ENCODE results near the gene CSNK1E. TPM values are rescaled to one million over a fixed set of nuclear protein-coding genes. Genes with fewer than 3 reads are reported as not detected.

The CSNK1E gene
- total and polyA plus RNA-seq, 7 donors = 33.4 to 193 (median 50.1) TPM

GRCh38 chr22:38350444-38351359, 33.5 kb upstream of the CSNK1E start:
- no peak for ATAC-seq
- H3K4me3 ChIP-seq = no peak overlapping the region
- peaks cover 2% of the 10 kb centered on the region for H3K4me1 ChIP-seq
- peaks cover 0 to 16% (median 6%) of the 10 kb centered on the region in 3 donors for H3K27me3 ChIP-seq (ENCODE audit: insufficient read depth in 3 of 3, low read length in 2 of 3)
- WGBS, 3 donors = 73 to 83% (median 74%) methylated on average over 9 of the region's 9 CpGs
- no peak for DNase-seq
- peaks cover 0 to 13% of the 10 kb centered on the region in 2 donors for H3K36me3 ChIP-seq (ENCODE audit: insufficient read depth in 1 of 2, low read depth in 1 of 2)
- TF ChIP-seq, protein P1, sequence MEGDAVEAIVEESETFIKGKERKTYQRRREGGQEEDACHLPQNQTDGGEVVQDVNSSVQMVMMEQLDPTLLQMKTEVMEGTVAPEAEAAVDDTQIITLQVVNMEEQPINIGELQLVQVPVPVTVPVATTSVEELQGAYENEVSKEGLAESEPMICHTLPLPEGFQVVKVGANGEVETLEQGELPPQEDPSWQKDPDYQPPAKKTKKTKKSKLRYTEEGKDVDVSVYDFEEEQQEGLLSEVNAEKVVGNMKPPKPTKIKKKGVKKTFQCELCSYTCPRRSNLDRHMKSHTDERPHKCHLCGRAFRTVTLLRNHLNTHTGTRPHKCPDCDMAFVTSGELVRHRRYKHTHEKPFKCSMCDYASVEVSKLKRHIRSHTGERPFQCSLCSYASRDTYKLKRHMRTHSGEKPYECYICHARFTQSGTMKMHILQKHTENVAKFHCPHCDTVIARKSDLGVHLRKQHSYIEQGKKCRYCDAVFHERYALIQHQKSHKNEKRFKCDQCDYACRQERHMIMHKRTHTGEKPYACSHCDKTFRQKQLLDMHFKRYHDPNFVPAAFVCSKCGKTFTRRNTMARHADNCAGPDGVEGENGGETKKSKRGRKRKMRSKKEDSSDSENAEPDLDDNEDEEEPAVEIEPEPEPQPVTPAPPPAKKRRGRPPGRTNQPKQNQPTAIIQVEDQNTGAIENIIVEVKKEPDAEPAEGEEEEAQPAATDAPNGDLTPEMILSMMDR (IDR thresholded peaks at IDR 0.05) = no peak
- H3K27ac ChIP-seq = no peak overlapping the region
- intact Hi-C loops (cut with DNase I) = loop anchor here (5.0 to 10.0 kb wide), 3 partner anchors 88 to 298 kb away; no protein-coding TSS in a partner anchor
- no peaks in the 10 kb centered on the region for H3K9me3 ChIP-seq

DNA sequence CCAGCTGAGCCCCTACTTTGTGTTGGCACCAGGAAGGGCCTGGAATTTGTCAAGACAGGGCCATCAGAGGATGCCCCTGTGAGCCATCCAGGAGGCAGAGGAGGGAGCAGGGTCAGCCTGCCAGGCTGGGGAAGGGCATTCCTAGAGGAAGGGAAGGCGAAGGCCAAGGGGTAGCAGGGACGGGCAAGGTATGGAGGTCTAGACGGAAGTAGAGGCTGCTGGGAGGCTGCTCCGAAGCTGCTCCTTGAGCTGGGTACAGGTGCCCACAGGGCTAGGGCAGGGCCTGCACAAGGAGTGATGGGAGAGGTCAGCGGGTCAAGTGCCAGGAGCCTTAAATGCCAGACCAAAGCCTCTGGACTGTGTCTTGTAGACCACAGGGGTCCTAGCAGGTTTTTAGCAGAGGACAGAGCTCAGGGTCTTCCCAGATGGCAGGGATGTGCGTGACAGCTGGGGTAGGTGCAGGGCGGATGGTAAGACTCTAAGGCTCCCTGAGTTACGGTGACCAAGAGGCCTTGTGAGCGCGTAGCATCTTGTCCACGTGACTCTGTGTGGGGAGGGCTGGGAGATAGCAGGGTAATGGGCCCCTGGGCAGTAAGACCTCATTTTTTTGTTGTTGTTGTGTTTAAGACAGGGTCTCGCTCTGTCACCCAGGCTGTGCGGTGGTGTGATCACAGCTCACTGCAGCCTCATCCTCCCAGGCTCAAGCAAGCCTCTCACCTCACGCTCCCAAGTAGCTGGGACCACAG, 31.7 kb upstream of the CSNK1E start:
- Histone ChIP-seq H3K9me3 (no peaks in the 10 kb centered on the region), H3K27ac (no peak overlapping the region), H3K36me3 (ENCODE audit: insufficient read depth in 1 of 2, low read depth in 1 of 2) (no peaks in the 10 kb centered on the region), H3K4me3 (no peak overlapping the region), H3K4me1 (peaks cover 2% of the 10 kb centered on the region), H3K27me3 (ENCODE audit: insufficient read depth in 3 of 3, low read length in 2 of 3) (peaks cover 0 to 26% (median 8%) of the 10 kb centered on the region in 3 donors)
- TF ChIP-seq, protein P1 (IDR thresholded peaks at IDR 0.05) = no peak
- intact Hi-C loops (cut with DNase I) = no loop called here
- ATAC-seq = peak in 1 of 4 donors; percentile 3
- 76 to 86% (median 78%) methylated on average over 14 of the region's 14 CpGs for WGBS, 3 donors
- no peak for DNase-seq

DNA sequence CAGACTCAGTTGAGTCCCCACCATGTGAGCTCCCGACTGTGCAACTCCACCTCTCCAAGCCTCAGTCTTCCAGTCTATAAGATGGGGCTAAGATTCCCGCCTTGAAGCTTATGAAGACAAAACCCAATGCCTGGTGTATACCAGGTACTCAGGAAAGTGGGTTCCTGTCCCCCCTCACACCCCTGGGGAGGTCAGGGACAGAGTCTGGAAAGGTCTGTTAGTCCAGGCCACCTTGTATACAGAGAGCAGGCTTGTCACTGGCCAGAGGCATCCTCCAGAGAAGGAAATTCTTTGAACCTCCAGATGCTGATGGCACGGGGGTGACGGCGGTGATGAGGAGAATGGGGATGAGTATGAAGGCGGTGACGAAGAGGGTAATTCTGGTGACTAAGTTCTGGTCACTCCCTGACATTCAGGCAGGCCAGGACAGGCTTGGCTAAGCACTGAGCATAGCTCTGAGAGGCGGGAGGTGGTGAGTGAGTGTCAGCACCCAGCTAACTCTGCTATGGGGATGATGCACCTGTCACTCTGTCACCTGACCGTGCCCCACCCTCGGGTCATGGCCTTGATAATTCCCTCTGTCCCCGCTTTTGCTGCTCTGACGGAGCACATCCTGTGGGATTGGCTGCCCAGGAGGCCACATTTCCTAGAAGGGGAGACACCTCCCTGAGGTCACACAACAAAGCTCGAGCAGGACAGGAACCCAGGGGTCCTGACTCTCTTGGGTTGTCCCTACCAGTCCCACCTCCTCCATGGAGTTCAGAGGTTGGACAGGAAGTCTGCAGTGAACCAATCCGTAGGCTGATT, 30.9 kb upstream of the CSNK1E start:
- ATAC-seq (peak; percentile 63 to 87 (median 82)), DNase-seq (no peak)
- 40 to 56% (median 43%) methylated on average over 14 of the region's 14 CpGs for WGBS, 3 donors
- Histone ChIP-seq H3K4me1 (peaks cover 2% of the 10 kb centered on the region), H3K4me3 (no peak overlapping the region), H3K9me3 (no peaks in the 10 kb centered on the region), H3K36me3 (ENCODE audit: insufficient read depth in 1 of 2, low read depth in 1 of 2) (no peaks in the 10 kb centered on the region), H3K27ac (no peak overlapping the region), H3K27me3 (ENCODE audit: insufficient read depth in 3 of 3, low read length in 2 of 3) (peaks cover 0 to 26% (median 10%) of the 10 kb centered on the region in 3 donors)
- intact Hi-C loops (cut with DNase I) = no loop called here
- TF ChIP-seq, protein P1 (IDR thresholded peaks at IDR 0.05) = no peak

- Histone ChIP-seq H3K27me3 (ENCODE audit: insufficient read depth in 3 of 3, low read length in 2 of 3) (peaks cover 0 to 26% (median 10%) of the 10 kb centered on the region in 3 donors), H3K4me1 (no peaks in the 10 kb centered on the region), H3K36me3 (ENCODE audit: insufficient read depth in 1 of 2, low read depth in 1 of 2) (no peaks in the 10 kb centered on the region), H3K27ac (no peak overlapping the region), H3K4me3 (no peak overlapping the region), H3K9me3 (no peaks in the 10 kb centered on the region)
- intact Hi-C loops (cut with DNase I) = no loop called here
- no peak for ATAC-seq
- TF ChIP-seq, protein P1 (IDR thresholded peaks at IDR 0.05) = no peak
- no peak for DNase-seq
- 39 to 41% (median 41%) methylated on average over 14 to 15 of the region's 15 CpGs for WGBS, 3 donors
These were observed 30.1 kb upstream of the CSNK1E start for GRCh38 chr22:38347181-38347943.

Measured in psoas muscle (tissue), 8 donors.